GM18858 (cell line): ENCODE results near the gene MAPK7.
"Not testable (repeated sequence)": the region's sequence is repeated elsewhere in the genome, so short reads cannot be mapped to it uniquely, and the experiment has no call there.

ENCODE experiments used
- ATAC-seq: cut with Tn5 transposase; IDR thresholded peaks from one replicate; pipeline ENCODE4 v1.9.1; 2021; ENCODE audit not compliant: unreplicated experiment

MAPK7 gene

DNA sequence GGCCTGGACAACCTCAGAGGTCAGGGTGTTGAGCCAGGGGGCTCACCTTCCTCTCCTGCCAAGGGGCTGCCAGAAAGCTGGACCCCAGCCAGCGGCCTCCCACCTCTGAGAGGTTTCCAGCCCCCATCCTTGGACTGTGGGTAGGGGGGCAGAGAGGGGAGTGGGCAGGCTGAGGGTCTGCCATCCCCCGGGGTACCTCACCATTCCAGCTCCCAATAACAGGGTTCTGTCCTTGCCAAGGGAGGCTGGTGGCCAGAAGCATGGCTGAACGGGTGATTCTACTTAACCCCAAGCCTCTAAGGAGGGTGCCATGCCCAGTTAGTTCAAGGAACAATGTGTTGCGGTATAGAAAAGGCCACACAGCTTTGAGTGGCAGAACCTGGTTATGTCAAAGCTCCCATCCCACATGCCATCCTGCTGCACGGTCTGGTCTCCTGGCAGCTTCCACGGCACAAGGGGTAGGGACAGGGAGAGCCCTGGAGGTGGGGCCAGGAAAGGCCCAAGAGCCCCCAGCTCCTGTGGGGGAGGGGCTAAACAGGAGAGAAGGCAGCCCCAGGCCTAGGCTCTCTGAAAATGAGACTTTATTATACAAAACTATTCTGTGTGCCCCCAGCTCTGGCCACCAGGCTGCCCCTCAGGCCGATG lies 35.6 kb upstream of the MAPK7 start:
- ATAC-seq, result no peak

DNA sequence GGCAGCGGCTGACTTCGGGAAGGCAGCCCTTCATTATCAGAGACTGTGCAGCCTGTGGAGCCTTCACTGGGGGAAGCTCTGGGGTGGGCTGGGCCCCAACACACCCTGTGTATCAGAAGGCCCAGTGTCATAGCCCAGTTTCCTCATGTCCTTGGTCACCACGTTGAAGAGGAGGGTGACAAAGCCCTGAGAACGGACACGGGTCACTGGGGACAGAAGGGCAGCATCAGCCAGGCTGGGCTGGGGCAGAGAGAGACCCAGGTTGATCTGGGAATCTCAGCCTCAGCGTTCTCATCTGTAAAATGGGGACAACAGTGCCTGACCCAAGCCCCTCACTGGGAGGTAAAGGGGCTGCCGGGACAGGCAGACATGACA lies 35.1 kb upstream of the MAPK7 start:
- no peak for ATAC-seq

DNA sequence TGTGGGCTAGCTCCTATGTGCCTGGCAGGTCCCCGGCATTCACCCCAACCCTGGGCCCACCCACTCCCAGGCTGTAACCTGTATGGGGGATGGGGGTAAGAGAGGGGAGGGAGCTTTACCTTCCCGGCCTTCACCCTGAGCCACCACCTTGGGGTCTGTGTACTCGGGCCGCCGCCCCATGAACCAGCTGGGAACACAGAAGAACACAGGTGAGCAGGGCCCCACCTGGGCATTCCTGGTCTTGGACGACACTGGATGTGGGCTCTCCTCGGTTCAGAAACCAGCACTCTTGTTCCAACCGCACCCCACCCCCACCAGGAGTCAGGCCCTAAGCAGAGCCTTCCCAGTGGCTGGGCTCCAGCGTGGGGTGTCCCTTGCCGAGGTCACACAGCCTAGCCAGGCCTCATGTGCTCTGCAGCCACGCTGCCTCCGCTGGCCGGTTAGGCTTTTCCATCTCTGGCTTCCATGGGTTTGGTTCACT lies 34.6 kb upstream of the MAPK7 start:
- ATAC-seq, result no peak

DNA sequence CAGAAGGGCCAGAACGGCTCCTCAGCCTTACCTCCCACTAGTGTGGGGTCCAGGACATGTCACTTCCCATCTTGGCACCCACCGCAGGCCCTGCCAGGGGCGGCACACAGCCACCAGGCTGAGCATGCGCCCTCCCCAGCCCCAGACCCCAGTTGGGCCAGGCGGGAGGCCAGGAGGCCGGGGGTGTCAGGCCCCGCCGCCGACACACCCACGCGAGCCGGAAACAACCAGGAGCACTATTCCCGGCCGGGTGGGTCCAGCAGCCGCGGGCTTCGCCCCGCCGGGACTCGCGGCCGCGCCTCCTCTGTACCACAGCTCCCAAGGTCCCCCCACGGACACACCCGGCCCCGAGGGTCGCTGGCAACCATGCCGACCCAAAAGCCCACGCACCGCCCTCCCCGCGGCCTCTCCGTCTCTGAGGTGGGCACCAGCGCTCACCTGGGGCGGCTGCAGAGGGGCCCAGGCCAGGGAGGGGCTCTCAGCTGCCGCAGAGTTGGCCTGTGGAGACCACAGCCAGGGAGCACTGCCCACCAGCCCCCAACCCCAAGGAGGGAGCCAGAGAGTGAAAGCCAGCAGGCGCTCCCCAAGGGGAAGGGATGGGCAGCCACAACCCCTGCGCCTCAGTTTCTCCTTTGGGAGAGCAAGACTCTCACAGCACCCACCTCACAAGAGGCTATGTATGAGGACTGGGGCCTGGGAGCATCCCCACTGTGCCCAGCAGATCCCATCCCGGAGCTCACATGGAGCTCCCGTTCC lies 33.8 kb upstream of the MAPK7 start:
- no peak for ATAC-seq

DNA sequence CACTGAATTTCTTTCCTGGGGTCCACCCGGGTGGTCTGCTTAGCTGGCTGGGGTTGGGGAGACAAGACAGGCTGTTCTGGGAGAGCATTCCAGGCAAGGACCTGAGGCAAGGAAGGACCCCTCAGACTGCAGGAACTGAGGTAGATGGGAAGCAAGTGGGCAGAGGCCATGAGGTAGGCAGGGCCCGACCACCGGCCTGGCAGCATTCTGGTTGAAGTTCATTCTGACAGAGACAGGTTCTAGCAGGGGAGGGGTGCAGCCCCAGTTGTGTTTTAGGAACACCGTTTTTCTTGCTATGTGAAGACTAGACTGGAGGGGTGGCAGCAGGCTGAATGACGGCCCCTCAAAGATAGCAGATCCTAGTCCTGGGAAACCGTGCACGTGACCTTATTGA lies 33.2 kb upstream of the MAPK7 start:
- no peak for ATAC-seq

DNA sequence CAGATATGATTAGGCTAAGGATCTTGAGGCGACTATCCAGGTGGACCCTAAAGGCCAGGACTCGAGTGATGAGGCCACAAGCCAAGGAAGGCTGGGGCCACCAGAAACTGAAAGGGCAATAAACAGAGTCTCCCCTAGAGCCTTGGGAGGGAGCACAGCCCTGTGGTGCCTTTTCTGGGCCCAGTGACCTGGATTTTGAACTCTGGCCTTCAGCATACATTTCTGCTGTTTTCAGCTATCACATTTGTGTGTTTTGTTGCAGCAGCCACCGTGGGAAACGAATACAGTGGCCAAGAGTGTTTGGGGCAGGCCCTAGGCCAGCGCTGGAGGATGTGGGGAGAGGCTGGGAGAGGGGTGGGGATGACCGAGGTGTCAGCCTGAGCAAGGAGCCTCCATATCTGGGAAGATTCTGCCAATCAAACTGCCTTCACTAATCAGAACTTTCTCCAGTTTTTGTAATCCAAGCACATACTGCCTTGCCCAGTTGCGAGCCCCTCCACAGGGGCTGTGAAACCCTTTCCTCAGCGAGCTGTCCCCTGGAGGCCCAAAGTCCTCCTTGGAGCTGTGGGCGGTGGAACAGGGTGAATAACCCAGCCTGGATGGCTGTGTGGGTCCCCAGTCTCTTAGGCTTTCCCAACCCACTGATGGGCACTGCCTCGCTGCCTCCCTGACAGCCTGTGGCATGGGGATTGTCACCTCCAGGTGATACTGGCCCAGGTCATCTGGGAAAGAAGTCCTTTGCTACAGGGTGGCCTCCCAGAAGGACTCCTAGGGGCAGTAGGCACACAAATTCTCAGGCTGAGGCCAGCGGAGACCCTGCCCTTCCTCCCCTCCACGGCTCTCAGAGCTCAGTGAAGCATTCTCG lies 32.6 kb upstream of the MAPK7 start:
- ATAC-seq, result no peak

DNA sequence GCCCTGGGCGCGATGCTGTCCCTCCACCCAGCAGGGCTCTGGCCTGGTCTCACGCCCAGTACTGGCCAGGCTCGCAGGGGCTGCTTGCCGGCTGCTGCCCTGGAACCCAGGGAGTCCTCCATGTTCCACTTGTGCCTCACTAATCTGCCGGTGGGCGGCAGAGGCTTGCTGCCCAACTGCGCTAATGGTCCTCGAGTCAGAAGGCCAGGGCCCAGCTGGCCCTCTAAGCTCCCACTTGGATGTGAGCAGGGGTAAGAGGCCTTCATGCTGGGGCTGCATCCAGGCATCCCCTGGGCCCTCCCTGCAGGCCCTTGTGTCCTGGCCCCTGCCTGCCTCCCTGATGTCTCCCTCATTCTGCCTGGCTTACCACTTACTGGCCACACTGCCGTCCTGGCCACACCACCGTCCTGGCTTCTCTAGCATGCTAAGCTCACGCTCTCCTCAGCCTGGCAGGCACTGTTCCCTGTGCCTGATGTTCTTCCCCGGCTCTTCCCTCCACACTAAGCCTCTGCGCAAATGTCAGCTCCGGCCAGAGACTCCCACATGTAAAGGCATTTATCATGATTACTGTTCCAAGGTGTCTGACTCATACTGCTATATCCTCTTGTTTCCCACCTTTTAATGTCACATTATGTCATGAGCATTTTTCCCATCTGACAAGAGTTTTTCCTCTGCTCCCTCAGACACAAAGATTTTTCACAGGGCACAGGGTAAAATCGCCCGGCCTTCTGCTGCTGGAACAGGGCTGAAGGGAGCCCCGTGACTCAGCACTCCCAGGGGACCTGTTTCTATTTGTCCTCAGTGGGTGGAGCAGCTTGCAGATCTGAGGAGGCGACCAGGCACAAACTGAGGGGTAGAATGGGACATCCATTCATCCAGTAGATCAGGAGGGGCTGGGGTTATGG lies 31.7 kb upstream of the MAPK7 start:
- ATAC-seq, result no peak

DNA sequence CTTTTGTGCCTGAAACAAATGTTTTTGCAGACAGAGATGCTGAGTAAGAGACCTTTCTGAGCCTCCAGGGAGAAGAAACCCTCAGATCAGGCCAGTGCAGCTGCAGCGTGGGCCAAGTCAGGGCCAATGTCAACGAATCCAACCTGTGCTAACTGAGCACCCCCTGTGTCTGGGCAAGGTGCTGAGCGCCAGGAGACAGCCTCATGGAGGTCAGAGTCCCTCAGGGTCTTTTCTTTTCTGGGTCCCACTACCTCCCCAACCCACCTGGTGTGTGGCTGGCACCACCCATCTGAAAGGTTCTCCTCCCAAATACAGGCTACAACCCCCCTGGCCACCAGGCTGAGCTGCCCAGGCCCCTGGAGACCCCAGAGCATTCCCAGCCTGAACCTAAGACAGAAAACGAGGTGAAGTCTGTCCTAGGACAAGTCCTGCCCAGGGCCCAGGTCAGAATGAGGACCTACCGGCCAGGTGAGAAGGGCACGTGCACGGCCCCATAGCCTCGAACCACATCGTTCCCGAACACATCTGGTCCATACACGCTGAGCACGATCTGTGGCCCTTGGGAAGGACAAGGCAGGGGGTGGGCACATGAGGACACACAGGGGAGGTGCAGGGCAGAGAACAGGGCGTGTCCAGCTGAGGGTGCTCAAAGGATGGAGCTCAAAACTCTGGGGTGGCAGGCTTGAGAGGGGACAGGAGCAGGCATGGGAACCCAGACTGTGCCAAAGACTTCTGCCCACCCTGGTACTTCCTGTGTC lies 30.8 kb upstream of the MAPK7 start:
- no peak for ATAC-seq

DNA sequence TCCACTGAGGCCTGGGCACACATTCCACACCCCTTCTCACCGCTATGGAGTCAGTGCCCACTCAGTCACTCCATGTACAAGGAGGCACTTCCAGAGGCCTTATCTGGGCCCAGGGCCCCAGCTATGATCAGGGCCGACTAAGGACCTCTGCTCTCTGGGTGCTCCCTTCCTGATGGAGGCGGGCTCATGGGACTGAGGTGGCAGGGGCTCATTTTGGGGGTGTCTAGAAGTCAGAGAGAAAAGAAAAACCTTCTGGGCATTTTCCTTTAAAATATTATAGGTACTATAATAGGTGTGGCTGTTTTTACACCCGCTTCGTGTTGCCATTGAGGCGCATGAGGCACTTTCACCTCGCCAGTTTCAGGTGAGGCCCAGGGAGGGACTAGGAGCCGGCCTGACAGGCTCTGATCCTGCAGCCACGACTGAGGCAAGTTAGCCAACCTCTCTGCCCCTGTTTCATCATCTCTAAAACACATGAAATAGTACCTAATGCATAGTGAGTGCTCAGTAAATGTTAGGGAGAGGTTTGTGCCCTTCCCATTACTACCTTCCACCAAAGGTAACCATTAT lies 30.1 kb upstream of the MAPK7 start:
- ATAC-seq, result no peak

DNA sequence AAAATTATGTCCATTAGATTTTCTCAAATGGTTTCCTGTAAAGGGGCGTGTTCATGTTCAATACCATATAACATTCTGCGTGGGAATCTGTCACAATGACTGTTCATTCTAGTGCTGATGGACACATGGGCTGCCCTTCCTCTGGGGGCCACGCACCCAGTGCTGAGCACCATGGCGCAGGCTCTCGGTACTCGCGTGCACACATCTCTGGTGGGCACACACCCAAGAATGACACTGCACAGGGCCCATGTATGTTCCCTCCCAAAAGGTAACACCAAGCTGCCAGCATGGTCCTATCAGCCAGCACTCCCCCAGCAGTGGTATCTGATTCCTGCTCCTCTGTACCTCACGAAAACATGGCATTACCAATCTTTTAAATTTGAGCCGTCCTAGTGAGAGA lies 29.5 kb upstream of the MAPK7 start:
- no peak for ATAC-seq

DNA sequence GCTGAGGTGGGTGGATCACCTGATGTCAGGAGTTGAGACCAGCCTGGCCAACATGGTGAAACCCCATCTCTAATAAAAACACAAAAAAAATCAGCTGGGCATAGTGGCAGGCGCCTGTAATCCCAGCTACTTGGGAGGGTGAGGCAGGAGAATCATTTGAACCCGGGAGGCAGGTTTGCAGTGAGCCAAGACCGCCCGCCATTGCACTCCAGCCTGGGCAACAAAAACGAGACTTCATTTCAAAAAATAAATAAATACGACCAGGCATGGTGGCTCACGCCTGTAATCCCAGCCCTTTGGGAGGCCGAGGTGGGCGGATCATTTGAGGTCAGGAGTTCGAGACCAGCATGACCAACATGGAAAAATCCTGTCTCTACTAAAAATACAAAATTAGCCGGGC lies 24.9 kb upstream of the MAPK7 start:
- not testable (repeated sequence) for ATAC-seq

DNA sequence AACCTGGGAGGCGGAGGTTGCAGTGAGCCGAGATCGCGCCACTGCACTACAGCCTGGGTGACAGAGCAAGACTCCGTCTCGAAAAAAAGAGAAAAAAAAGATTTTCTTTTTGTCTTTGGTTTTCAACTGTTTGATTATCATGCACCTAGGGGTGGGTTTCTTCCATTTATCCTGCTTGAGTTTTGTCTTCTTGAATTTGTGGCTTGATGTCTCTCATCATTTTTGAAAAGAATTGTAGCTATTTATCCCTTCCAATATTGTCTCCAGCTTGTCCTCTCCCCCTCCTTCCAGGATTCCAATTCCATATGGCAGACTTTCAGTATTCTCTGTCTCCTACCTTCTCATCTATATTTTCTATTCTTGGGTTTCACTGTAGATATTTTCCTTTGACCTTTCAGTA lies 23.6 kb upstream of the MAPK7 start:
- no peak for ATAC-seq

DNA sequence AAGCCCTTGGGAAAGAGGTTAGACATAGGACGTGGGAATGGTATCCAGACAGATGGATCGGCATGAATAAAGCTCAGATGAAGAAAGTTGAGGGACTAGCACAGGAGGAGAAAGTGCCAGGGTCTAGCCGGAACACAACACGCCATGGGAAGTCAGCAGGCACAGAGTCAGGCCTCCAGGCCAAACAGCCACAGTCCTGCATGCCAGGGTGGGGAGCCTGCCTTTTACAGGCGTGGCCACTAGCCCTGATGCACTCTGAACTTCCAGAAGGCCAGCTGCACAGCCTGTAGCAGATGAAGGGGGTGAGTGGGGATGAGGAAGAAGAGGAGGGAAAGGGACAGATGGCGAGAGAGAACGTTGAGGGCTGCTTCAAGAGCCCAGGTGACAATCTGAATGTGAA lies 20.9 kb upstream of the MAPK7 start:
- no peak for ATAC-seq

DNA sequence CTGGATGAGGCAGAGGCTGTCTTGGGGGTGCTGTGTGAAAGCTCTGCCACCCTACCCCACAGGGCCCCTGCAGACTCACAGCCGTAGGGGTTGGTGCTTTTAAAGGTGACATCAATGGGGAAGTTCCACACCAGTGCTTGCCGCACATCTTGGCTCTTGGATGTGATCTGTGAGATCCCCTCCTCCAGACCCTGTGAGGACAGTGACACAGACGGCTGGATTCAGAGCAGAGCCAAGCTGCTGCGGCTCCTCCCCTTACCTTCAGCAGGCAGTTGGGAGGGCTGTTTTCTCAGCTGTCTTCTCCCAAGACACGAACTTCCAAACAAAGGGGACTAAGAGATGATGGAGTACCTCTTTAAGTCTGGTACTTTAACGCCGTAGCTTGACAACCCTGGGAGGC lies 20.5 kb upstream of the MAPK7 start:
- no peak for ATAC-seq

DNA sequence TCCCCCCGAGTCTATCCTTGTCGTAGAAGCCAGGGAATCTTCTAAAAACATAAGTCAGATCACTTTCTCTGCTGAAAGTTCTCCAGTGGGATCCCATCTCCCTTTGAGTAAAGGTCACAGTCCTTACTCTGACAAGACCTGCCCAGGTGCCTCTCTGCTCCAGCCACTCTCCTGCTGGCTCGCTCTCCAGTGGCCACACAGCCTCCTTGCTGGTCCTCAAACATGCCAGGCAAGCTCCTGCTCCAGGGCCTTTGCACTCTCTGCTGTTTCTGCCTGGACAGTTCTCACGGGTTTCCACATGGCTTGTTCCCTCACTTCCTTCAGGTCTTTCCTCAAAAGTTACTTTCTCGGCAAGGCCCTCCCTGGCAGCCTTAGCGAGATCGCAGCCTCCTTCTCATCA lies 19.1 kb upstream of the MAPK7 start:
- no peak for ATAC-seq

DNA sequence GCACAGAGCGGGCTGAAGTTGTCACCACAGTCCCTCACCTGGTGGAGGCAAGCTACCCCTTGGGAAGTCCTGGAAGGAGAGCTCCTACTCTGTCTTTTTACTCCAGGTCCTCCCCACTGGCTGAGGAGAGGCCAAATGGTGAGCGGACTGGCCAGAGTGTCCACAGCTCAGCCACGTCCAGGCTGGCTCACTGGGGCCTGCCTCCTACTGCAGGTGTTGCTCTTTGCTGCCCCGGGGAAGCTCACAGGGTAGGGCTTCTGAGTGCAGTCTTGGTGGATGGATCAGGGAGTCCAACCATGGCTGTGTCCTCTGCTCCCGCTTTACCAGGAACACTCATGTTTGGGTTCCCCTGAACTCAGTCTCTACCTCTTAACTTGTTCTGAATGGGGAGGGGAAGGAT lies 18.4 kb upstream of the MAPK7 start:
- no peak for ATAC-seq

DNA sequence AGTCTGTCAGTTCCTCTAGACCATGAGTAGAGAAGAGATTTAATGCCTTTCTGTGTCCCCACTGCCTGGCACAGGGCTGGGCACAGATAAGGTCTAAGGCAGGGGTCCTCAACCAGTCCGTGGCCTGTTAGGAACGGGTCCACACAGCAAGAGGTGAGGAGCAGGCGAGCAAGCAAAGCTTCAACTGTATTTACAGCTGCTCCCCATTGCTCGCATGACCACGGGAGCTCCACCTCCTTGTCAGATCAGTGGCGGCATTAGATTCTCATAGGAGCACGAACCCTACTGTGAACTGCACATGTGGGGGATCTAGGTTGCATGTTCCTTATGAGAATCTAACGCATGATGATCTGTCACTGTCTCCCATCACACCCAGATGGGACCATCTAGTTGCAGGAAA lies 17.5 kb upstream of the MAPK7 start:
- ATAC-seq, result no peak

DNA sequence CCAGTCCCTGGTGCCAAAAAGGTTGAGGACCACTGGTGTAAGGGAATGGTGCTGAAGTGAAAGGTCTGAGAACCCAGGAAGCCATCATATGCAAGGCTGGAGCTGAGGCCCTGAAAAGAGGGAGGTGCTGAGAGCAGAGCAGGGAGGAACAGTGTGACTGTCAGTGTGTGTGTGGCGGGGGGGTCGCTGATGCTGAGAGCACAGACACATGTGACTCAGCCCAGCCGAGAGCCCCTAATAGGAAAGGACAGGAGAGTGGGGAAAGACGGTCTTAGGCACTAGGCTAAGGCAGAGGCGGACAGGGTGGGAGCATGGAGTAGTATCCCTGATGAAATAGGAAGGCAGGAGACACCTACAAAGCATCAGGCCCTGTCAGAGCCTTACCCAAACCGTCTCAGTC lies 17.0 kb upstream of the MAPK7 start:
- ATAC-seq, result no peak

DNA sequence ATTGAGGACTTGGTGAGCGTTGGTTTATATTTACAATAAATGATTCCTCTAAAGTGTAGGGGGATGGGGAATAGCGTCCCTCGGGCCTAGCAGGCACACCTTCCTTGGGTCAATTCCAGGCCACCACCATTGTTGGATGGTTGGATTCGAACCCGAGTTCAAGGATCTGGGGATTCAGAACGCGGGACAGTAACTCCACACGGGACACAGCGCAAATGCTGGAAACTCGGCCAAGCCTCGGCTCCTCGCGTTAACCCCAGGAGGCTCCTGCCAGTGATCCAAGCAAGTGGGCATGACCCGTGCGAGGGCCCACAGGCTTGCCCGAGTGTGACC lies 16.4 kb upstream of the MAPK7 start:
- no peak for ATAC-seq
